Articular chondrocyte of knee joint (primary cell): ENCODE measurements around the gene NFX1. TPM values are rescaled to one million over a fixed set of nuclear protein-coding genes. Genes with fewer than 3 reads are reported as not detected.

ENCODE experiments used
- small RNA-seq: library from RNA; depleted of rRNA; stranded (forward); fragments of <200 nt; gene quantifications from one replicate; pipeline ENCODE3, GENCODE V24; 2012
- total RNA-seq: library from RNA; depleted of rRNA; stranded (reverse); fragments of >200 nt; gene quantifications from 2 replicates; pipeline ENCODE4 v1.2.3, GENCODE V29; 2012

The NFX1 gene
- 47.2 TPM in 2 replicates for total RNA-seq

DNA sequence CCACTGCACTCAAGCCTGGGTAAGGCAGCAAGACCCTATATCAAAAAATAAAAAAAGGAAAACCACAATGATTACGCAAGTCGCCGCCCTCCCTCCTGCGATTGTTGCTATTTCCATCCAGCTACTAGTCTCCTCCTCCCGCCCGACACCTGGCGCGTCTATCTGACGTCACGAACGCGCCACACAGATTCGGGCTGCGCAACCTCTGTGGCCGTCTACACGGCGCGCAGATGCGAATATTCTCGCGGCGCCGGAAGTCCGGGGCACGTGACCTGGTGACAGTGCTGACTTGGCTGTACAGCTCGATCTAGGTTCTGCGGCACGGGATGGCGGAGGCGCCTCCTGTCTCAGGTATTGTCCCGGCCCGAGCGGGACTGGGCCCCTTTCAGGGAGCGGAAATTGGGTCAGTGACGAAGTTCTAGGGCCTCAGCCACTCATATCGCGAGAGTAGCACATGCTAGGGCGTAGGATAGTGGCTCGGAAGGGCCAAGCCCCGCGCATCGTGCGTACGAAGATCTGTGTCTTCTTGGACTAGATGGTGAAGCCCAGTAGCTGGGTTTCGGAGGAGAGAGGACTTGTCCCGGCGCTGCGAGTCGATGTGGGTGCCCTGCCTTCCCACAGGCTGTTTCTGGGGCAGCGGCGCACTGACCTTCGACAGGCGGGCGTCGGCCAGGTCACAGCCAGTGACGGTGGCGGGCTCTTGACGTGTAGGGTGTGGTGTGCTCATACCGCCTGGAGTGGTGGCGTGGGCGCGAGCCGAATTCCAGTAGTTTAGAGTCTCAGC, at the start of gene NFX1:
Gene NFX1 (plus strand): TSS at position 270 of the 784 bp plus-strand sequence. CDS start 57 bp downstream, at position 327.

DNA sequence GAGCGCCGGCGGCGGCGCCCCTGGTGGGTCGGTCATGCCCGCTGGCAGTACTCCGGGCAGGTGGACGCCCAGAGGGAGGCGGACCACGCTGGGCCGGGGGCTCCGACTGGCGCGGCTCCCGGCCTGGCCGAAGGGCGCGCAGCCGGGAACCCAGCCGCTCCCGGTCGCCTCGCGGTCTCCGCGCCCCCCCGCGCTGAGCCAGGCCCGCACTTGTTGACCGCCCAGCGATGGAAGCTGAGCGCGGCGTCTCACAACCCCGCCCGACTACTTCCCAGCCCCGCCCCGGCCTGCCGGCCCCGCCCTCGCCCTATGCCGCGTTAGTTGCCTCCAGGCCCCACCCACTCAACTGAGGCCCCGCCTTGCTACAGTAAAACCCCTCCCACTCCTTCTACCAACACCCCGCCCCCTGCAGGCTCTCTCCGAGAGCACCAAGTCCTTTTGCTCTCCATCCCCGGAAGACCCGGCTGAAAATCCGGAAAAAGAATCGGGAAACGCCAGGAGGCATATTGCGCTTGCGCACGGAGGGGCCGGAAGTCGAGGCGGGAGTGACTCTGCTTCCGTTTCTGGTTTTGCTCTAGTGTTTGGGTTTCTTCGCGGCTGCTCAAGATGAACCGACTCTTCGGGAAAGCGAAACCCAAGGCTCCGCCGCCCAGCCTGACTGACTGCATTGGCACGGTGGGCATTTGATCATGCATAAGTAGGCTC, 25.7 kb upstream of the NFX1 start, which contains the start of the genes BAG1 and CHMP5:
Gene BAG1 (minus strand): TSS at position 236 of the 705 bp plus-strand sequence.
Gene CHMP5 (plus strand): TSS at position 577 of the 705 bp plus-strand sequence. CDS start 30 bp downstream, at position 607.

DNA sequence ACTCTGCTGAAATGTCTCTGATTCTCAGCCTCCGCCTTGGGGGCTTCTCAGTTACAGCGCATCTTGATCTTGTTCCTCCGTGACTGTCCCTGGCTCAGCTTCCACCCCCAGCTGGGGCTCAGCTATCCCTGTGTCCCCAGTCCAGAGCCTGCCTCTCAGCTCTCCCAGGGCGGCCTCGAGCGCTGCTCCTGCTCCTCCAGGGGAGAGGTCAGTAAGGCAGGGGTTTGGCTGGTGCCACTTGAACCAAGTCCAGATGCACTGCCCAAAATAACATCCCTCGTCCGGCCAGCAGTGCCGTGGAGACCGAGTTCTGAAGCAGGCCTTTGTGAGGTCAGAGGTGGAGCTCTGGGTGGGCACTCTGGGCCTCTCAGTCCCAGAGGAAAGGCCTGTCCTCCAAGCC, 112.1 kb downstream of the NFX1 start, which contains the start of gene AQP7:
Gene AQP7 (minus strand): TSS at position 198 of the 400 bp plus-strand sequence. CDS start 1,306 bp downstream, outside the sequence.

Small RNAs within 50 kb of the gene (small RNA-seq; reads per million reads assigned to genes)
- gene RF00019, result not detected

Other genes with a start within 250 kb of the NFX1 start
- 27.6 and 34.5 TPM in 2 replicates for gene SMU1, start 213.8 kb upstream of the NFX1 start, total RNA-seq
- gene B4GALT1, start 123.2 kb upstream of the NFX1 start, total RNA-seq, result 129 and 136 TPM in 2 replicates
- gene SPINK4, start 50.3 kb upstream of the NFX1 start, total RNA-seq, result not detected in 2 replicates
- gene BAG1, start 25.8 kb upstream of the NFX1 start, total RNA-seq, result 56.9 and 62.2 TPM in 2 replicates
- 75.7 and 85.1 TPM in 2 replicates for gene CHMP5, start 25.5 kb upstream of the NFX1 start, total RNA-seq
- 0.13 and 0.43 TPM in 2 replicates for gene AQP7, start 112.1 kb downstream of the NFX1 start, total RNA-seq
- 2.1 and 2.4 TPM in 2 replicates for gene AQP3, start 157.1 kb downstream of the NFX1 start, total RNA-seq
- gene NOL6, start 183.4 kb downstream of the NFX1 start, total RNA-seq, result 23.3 and 24.4 TPM in 2 replicates
- not detected in 2 replicates for gene ANKRD18B, start 233.7 kb downstream of the NFX1 start, total RNA-seq